Karpas-422 (cell line): ENCODE data around the gene KCNIP2. TPM values are rescaled to one million over a fixed set of nuclear protein-coding genes. Genes with fewer than 3 reads are reported as not detected.
"Not testable (repeated sequence)": the region's sequence is repeated elsewhere in the genome, so short reads cannot be mapped to it uniquely, and the experiment has no call there.

ENCODE experiments used
- DNase-seq: peaks from one replicate; pipeline ENCODE4 v3.0.0-alpha.2; 2015
- H2AFZ ChIP-seq: fragments of 200-600 bp; sonication (generic); 2 replicates; pipeline ENCODE4 v1.6.1; 2014; ENCODE audit warnings: antibody characterized with exemption, low read length, mixed read lengths
- H3K27ac ChIP-seq: fragments of 200-600 bp; sonication (generic); 2 replicates; pipeline ENCODE4 v1.5.1; 2014; ENCODE audit warnings: mild to moderate bottlenecking, low read length, moderate library complexity
- H3K27me3 ChIP-seq: fragments of 200-600 bp; sonication (generic); 2 replicates; pipeline ENCODE4 v1.6.1; 2014; ENCODE audit warnings: low read length, mixed read lengths
- H3K36me3 ChIP-seq: fragments of 200-600 bp; sonication (generic); 2 replicates; pipeline ENCODE4 v1.6.1; 2014; ENCODE audit warnings: low read length, mixed read lengths; ENCODE audit not compliant: insufficient read depth
- H3K4me1 ChIP-seq: fragments of 200-600 bp; sonication (generic); 2 replicates; pipeline ENCODE4 v1.6.1; 2014; ENCODE audit warnings: mild to moderate bottlenecking, low read length, mixed read lengths
- H3K4me2 ChIP-seq: fragments of 200-600 bp; sonication (generic); 2 replicates; pipeline ENCODE4 v1.6.1; 2014; ENCODE audit warnings: low read length, low read depth, mild to moderate bottlenecking; ENCODE audit not compliant: poor library complexity, severe bottlenecking
- H3K4me3 ChIP-seq: fragments of 200-600 bp; sonication (generic); 2 replicates; pipeline ENCODE4 v1.5.1; 2014; ENCODE audit warnings: mild to moderate bottlenecking, antibody characterized with exemption, low read length, mixed read lengths
- H3K79me2 ChIP-seq: fragments of 200-600 bp; sonication (generic); 2 replicates; pipeline ENCODE4 v1.6.1; 2014; ENCODE audit warnings: mild to moderate bottlenecking, low read length, mixed read lengths
- H3K9ac ChIP-seq: fragments of 200-600 bp; sonication (generic); 2 replicates; pipeline ENCODE4 v1.6.0; 2014; ENCODE audit warnings: low read length
- H3K9me2 ChIP-seq: fragments of 200-600 bp; sonication (generic), shearing (Covaris generic); replicated peaks from 2 replicates; pipeline ENCODE4 v1.6.0; 2014; ENCODE audit warnings: mild to moderate bottlenecking, low read length, moderate library complexity; ENCODE audit not compliant: insufficient read depth
- H3K9me3 ChIP-seq: fragments of 300-700, 200-600 bp; sonication (generic); 2 replicates; pipeline ENCODE4 v1.6.1; 2014; ENCODE audit warnings: low read length, mixed read lengths
- H4K20me1 ChIP-seq: fragments of 200-600 bp; sonication (generic); 2 replicates; pipeline ENCODE4 v1.6.1; 2014; ENCODE audit warnings: mild to moderate bottlenecking, antibody characterized with exemption, low read length, low read depth; ENCODE audit not compliant: insufficient read depth
- total RNA-seq: library from RNA; depleted of rRNA; stranded (reverse); fragments of >200 nt; shearing (Covaris generic); gene quantifications from 2 replicates; pipeline ENCODE4 v1.2.3, GENCODE V29; 2014; ENCODE audit warnings: low replicate concordance

Gene KCNIP2
- total RNA-seq, 1 experiment from 2014 or later, result 2.4 TPM

DNA sequence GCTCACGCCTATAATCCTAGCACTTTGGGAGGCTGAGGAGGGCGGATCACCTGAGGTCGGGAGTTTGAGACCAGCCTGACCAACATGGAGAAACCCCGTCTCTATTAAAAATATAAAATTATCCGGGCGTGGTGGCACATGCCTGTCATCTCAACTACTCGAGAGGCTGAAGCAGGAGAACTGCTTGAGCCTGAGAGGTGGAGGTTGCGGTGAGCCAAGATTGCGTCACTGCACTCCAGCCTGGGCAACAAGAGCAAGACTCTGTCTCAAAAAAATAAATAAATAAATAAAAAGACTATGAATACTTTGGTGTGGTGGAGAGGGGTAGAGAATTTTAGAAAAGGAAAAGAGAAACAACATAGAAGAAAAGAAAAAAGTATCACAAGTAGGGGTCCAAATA lies 54.4 kb downstream of the KCNIP2 start:
- H3K36me3 ChIP-seq, result not testable (repeated sequence)

DNA sequence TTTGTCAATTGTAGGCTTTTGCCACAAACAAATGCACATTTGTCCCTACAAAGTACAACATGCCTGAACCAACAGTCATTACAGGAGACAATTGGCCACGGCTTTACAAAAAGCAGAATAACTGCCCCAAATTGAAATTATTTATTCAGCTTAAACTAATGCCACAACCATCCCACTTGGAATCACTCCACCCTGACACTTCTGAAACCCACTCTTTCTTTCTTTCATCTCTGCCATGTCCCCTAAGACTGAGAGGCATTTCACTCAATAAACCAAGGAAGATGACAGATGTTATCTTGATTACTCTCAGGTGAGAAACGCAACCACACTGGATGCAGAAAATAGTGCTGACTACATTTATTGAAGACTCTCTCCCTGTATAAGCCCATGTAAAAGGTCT lies 57.8 kb downstream of the KCNIP2 start:
- no peaks in the 10 kb centered on the region for H3K36me3 ChIP-seq
- H3K79me2 ChIP-seq, result peaks cover 11% of the 10 kb centered on the region
- no peaks in the 10 kb centered on the region for H3K27me3 ChIP-seq
- no peaks in the 10 kb centered on the region for H3K9me3 ChIP-seq
- no peak overlapping the region for H3K27ac ChIP-seq
- no peak overlapping the region for H2AFZ ChIP-seq
- H3K4me3 ChIP-seq, result no peak overlapping the region
- H3K9ac ChIP-seq, result no peak overlapping the region
- H3K4me2 ChIP-seq, result no peak overlapping the region
- peaks cover 20% of the 10 kb centered on the region for H3K4me1 ChIP-seq
- DNase-seq, result no peak
- H3K9me2 ChIP-seq, result no peaks in the 10 kb centered on the region
- H4K20me1 ChIP-seq, result no peaks in the 10 kb centered on the region

More for the DNA sequence above, 54.4 kb downstream of the KCNIP2 start:
- not testable (repeated sequence) for H3K4me1 ChIP-seq, H2AFZ ChIP-seq, H3K9me3 ChIP-seq, H3K9ac ChIP-seq, H3K79me2 ChIP-seq, H3K4me3 ChIP-seq, H4K20me1 ChIP-seq, H3K9me2 ChIP-seq, H3K27ac ChIP-seq, DNase-seq, H3K27me3 ChIP-seq, H3K4me2 ChIP-seq

DNA sequence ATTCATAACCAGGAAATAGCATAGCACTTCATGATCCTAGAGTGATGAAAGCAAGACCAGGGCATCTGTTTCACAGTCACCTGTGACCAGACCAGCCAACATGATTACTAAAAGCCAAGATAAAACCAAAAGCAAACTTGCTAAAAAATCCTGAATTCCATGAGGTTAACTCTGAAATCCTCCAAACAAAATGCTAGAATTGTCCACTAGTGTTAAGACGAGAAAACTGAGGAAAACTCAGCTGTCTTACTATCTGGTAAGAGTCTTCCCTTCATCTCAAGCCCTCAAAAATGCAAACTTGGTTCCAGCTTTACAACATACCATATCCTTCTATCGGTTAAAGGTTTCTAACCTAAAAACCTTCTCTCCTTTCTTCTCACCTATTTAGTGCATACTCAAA lies 59.0 kb downstream of the KCNIP2 start:
- no peak for DNase-seq
- H3K4me3 ChIP-seq, result no peak overlapping the region
- H3K9me2 ChIP-seq, result no peaks in the 10 kb centered on the region
- H3K9ac ChIP-seq, result no peak overlapping the region
- H4K20me1 ChIP-seq, result no peaks in the 10 kb centered on the region
- no peak overlapping the region for H3K27ac ChIP-seq
- no peak overlapping the region for H3K4me2 ChIP-seq
- H3K36me3 ChIP-seq, result no peaks in the 10 kb centered on the region
- no peaks in the 10 kb centered on the region for H3K27me3 ChIP-seq
- no peaks in the 10 kb centered on the region for H3K9me3 ChIP-seq
- H2AFZ ChIP-seq, result no peak overlapping the region
- peaks cover 33% of the 10 kb centered on the region for H3K4me1 ChIP-seq
- H3K79me2 ChIP-seq, result peaks cover 11% of the 10 kb centered on the region

DNA sequence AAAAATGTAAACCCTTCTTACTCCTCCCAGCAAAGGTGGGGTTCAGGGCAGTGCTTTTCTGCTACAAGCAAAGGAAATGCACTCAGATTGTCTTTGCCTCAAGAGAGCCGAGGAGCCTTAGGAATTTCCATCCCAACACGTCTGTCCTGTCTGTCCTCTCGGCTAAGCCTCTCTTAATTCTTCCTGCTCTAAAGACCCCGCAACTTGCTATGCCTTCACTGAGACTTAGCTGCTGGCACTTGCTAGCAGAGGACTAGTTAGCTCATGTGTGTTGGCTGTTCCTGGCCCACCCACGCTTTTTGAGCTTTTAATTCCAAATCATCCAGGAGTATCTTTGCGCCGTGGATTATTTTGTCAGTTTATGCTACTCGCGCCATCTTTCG lies 59.9 kb downstream of the KCNIP2 start:
- peak overlapping the region; percentile 76 for H3K4me2 ChIP-seq
- H3K9me2 ChIP-seq, result no peaks in the 10 kb centered on the region
- H3K27me3 ChIP-seq, result no peaks in the 10 kb centered on the region
- peak overlapping the region; percentile 82 for H3K9ac ChIP-seq
- peaks cover 11% of the 10 kb centered on the region for H3K79me2 ChIP-seq
- H3K4me3 ChIP-seq, result peak overlapping the region; percentile 82
- H3K27ac ChIP-seq, result no peak overlapping the region
- no peaks in the 10 kb centered on the region for H3K9me3 ChIP-seq
- no peaks in the 10 kb centered on the region for H4K20me1 ChIP-seq
- H3K4me1 ChIP-seq, result peaks cover 41% of the 10 kb centered on the region
- no peak for DNase-seq
- H3K36me3 ChIP-seq, result no peaks in the 10 kb centered on the region
- H2AFZ ChIP-seq, result no peak overlapping the region

DNA sequence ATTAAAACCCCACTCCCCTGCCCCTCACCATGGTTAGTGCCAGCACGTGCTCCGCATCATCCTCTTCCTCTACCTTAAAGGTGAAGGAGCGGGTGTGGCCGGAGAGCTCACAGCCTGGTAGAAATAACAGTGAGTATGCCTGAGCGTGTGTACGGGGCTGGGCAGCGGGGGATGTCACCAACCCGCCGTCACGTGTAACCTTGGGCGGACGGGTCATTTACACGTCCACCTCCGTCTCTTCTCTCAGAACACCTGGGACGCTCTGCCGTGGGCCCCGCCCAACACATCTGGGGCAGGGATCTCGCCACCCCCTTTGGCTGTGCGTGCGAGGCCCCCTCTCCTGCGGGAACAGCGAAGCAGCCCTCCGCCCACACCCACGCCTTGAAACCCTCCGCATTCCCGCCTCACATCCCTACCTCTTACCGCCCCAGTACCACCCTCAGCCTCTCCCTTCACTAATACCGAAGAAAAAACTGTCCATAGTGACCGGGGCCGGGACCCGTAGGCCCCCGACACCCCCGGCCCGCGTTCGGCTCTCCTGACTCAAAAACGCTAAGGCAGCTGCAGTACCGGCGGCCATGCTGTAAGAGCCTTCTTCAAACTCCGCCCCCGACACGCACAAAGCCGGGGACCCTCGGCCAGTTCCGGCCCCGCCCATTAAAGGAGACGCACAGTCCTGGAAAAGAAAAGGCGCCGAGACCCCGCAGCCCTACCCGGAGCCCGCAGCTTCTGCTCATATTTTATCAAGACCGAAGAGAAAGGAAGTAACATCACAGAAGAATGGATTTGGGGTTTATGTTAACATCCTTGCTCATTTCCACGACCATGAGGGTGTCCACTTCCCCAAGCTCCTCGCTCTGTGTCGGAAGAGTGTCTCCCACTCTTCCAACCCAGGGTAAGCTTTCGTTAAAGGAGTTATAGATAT lies 60.5 kb downstream of the KCNIP2 start, which contains the start of gene NPM3:
Gene NPM3, minus strand, starts transcription at position 636 of the 925 bp plus-strand sequence. Its CDS starts 56 bp downstream, at position 580.
- Histone ChIP-seq H3K9ac (peak within 1 kb of the TSS; percentile 82), H3K79me2 (peaks cover 11% of the 10 kb centered on the region), H2AFZ (no peak within 1 kb of the TSS), H3K27ac (no peak within 1 kb of the TSS), H3K4me2 (peak within 1 kb of the TSS; percentile 76), H3K4me3 (peak within 1 kb of the TSS; percentile 82), H3K4me1 (peaks cover 47% of the 10 kb centered on the region), H3K36me3 (no peaks in the 10 kb centered on the region), H4K20me1 (no peaks in the 10 kb centered on the region), H3K27me3 (no peaks in the 10 kb centered on the region), H3K9me2 (no peaks in the 10 kb centered on the region), H3K9me3 (no peaks in the 10 kb centered on the region)
- peak; percentile 90 for DNase-seq

DNA sequence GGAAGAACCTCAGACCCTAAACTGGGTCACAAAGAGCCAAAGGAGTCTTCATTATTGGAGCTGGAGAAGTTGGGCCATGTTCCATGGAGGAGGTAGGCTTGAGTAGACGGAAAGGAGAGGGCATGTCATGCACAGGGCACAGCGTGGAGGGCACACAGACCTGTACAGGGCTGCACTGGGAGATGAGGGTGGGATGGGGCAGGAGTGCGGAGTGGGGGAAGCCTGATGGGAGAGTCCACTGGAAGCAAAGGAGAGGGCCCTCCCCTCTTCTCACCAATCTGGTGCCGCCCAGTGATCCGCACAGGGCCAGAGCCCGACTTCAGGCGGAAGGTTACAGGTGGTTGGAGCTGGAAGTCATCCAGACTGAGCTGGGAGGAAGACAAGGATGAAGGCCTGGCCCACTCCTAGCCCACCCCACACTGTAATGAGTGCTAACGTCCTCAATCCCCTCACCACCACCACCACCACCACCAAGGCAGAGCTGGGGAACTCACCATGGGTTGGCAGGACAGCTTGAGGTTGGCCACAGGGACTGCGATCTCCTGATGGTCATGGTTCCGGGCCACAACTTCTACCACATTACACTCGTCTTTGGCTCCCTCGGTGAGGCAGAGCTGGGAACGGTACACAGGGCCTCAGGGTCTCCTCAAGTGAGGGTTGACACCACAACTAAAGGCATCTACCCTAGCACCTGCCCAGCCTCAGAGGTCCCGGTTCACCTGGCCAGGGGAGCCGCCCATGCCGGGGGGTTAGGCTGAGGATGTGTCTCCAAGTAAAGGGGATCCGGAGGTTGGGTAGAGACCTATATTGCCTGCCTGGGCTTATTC lies 61.4 kb downstream of the KCNIP2 start:
- peak overlapping the region; percentile 82 for H3K9ac ChIP-seq
- H3K9me3 ChIP-seq, result no peaks in the 10 kb centered on the region
- H3K9me2 ChIP-seq, result no peaks in the 10 kb centered on the region
- DNase-seq, result no peak
- H3K4me2 ChIP-seq, result peak overlapping the region; percentile 76
- peaks cover 47% of the 10 kb centered on the region for H3K4me1 ChIP-seq
- H2AFZ ChIP-seq, result no peak overlapping the region
- H3K4me3 ChIP-seq, result peak overlapping the region; percentile 82
- H3K36me3 ChIP-seq, result no peaks in the 10 kb centered on the region
- no peaks in the 10 kb centered on the region for H3K27me3 ChIP-seq
- peaks cover 4% of the 10 kb centered on the region; the same call in 1 of the 2 replicates for H4K20me1 ChIP-seq
- peaks cover 11% of the 10 kb centered on the region for H3K79me2 ChIP-seq
- no peak overlapping the region; the same call in 1 of the 2 replicates for H3K27ac ChIP-seq

DNA sequence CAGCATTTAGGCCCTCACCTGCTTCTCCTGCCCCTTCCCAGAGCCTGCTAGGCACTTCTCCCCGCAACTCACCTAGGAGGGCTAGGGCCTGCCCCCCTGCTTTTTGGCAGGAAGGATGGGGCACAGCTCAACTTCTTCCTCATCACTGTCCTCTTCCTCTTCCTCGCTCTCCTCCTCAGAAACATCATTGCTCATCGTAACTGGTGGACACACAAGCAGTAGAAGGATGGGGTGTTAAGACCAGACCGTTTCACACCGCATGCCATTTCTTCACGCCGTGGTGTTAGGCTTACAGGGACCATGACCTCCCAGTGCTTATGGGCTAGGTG lies 62.0 kb downstream of the KCNIP2 start:
- no peak overlapping the region; the same call in 1 of the 2 replicates for H3K27ac ChIP-seq
- no peak overlapping the region for H2AFZ ChIP-seq
- H3K9me2 ChIP-seq, result no peaks in the 10 kb centered on the region
- H3K27me3 ChIP-seq, result no peaks in the 10 kb centered on the region
- no peak for DNase-seq
- H3K79me2 ChIP-seq, result peaks cover 11% of the 10 kb centered on the region
- H3K9ac ChIP-seq, result peak overlapping the region; percentile 82
- H3K9me3 ChIP-seq, result no peaks in the 10 kb centered on the region
- H3K4me2 ChIP-seq, result peak overlapping the region; percentile 76
- peaks cover 4% of the 10 kb centered on the region; the same call in 1 of the 2 replicates for H4K20me1 ChIP-seq
- H3K4me1 ChIP-seq, result peaks cover 47% of the 10 kb centered on the region
- H3K4me3 ChIP-seq, result peak overlapping the region; percentile 82
- no peaks in the 10 kb centered on the region for H3K36me3 ChIP-seq
